Measurements from ENCODE around the gene LGR5. TPM values are rescaled to one million over a fixed set of nuclear protein-coding genes. Genes with fewer than 3 reads are reported as not detected.

LGR5 gene
- total and polyA plus RNA-seq, 2 of the 8 experiments (the other 6 are each of a cell fraction or from before 2014, with no cell fraction given), result 0.08 to 0.19 TPM

DNA sequence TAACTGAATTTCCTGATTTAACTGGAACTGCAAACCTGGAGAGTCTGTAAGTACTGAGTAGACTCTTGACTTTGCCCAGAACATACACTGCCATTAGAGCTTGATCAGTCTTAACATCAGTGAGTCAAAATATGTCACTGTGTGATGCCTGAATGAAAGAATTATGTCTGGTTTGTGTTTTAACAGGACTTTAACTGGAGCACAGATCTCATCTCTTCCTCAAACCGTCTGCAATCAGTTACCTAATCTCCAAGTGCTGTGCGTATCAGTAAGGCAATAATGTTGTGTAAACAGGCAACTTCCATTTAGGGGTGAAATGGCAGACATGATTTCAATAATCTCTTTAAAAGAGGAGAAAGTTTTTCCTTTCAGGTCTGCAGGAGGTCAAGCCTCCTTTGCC lies 127.1 kb downstream of the LGR5 start (continued):
- no peak for TF ChIP-seq POLR2AphosphoS5 (IDR thresholded peaks at IDR 0.05; ENCODE audit: low read depth, low read length)
